Ovary (tissue), 3 donors: ENCODE data around the gene ARHGEF37.

Experiments used
- EP300 ChIP-seq: sonication (generic); formaldehyde crosslinking; IDR thresholded peaks from one replicate; pipeline ENCODE4 v1.6.1; 2017; ENCODE audit warnings: antibody characterized with exemption
- POLR2A ChIP-seq: fragments of 450-650 bp; IDR thresholded peaks from one replicate; pipeline ENCODE4 v1.6.1; 2017; ENCODE audit warnings: antibody characterized with exemption, mild to moderate bottlenecking, moderate library complexity
- TF ChIP-seq, protein P1 (sequence below), 3 donors: fragments of 450-650 bp in 2 of 3; fragments of 200-600 bp in 1 of 3; IDR thresholded peaks; one replicate each; pipeline versions ENCODE4 v1.5.1 to v1.8.0; 2016 to 2022; ENCODE audit warnings: antibody characterized with exemption in 3 of 3, mild to moderate bottlenecking in 1 of 3
- donor health status: DM: no; HTN: no; CAD: no.

- no peak for TF ChIP-seq POLR2A
- TF ChIP-seq, protein P1, sequence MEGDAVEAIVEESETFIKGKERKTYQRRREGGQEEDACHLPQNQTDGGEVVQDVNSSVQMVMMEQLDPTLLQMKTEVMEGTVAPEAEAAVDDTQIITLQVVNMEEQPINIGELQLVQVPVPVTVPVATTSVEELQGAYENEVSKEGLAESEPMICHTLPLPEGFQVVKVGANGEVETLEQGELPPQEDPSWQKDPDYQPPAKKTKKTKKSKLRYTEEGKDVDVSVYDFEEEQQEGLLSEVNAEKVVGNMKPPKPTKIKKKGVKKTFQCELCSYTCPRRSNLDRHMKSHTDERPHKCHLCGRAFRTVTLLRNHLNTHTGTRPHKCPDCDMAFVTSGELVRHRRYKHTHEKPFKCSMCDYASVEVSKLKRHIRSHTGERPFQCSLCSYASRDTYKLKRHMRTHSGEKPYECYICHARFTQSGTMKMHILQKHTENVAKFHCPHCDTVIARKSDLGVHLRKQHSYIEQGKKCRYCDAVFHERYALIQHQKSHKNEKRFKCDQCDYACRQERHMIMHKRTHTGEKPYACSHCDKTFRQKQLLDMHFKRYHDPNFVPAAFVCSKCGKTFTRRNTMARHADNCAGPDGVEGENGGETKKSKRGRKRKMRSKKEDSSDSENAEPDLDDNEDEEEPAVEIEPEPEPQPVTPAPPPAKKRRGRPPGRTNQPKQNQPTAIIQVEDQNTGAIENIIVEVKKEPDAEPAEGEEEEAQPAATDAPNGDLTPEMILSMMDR (IDR thresholded peaks at IDR 0.05) = no peak
- no peak for TF ChIP-seq EP300
Observed at GRCh38 chr5:149584121-149584520, 2.8 kb downstream of the ARHGEF37 start.
